ENCODE measurements around the gene PER1.

PER1 gene

GRCh38 chr17:8137645-8138373 is 14.4 kb downstream of the PER1 start:
- DNase-seq, result no peak

- no peak for DNase-seq
These were observed 18.3 kb downstream of the PER1 start for GRCh38 chr17:8133941-8134340.

- DNase-seq, result no peak
These were observed 18.8 kb downstream of the PER1 start for GRCh38 chr17:8133399-8133798.

GRCh38 chr17:8131844-8132441 is 20.3 kb downstream of the PER1 start:
- no peak for DNase-seq

- no peak for DNase-seq
These were observed 23.9 kb downstream of the PER1 start for GRCh38 chr17:8128125-8128784.

GRCh38 chr17:8126491-8127066 is 25.6 kb downstream of the PER1 start:
- peak; percentile 80 for DNase-seq

GRCh38 chr17:8125947-8126490 is 26.2 kb downstream of the PER1 start:
- no peak for DNase-seq

- peak; percentile 100 for DNase-seq
These were observed 26.9 kb downstream of the PER1 start for GRCh38 chr17:8125154-8125946.

- peak; percentile 71 for DNase-seq
These were observed 27.7 kb downstream of the PER1 start for GRCh38 chr17:8124350-8125153.

- DNase-seq, result no peak
These were observed 28.4 kb downstream of the PER1 start, which contains the start of gene HES7 for GRCh38 chr17:8123695-8124349. HES7 (minus strand) TSS chr17:8124106; CDS start chr17:8124084, 22 bp downstream.

GRCh38 chr17:8122924-8123694 is 29.1 kb downstream of the PER1 start:
- peak; percentile 72 for DNase-seq

- peak; percentile 66 for DNase-seq
These were observed 29.7 kb downstream of the PER1 start for GRCh38 chr17:8122422-8122923.

- peak; percentile 85 for DNase-seq
These were observed 30.4 kb downstream of the PER1 start for GRCh38 chr17:8121681-8122421.

GRCh38 chr17:8121407-8121680 is 30.9 kb downstream of the PER1 start:
- DNase-seq, result peak; percentile 65

- DNase-seq, result peak; percentile 99
These were observed 31.4 kb downstream of the PER1 start for GRCh38 chr17:8120520-8121406.

- DNase-seq, result peak; percentile 99
These were observed 32.4 kb downstream of the PER1 start for GRCh38 chr17:8119581-8120519.

Measured in activated CD8-positive, alpha-beta memory T cell treated with anti-CD3 and anti-CD28 coated beads, Interleukin-2, amount 50 U/mL, for 48 hours (primary cell).